Measurements from ENCODE around the gene HOXB13.

DNA sequence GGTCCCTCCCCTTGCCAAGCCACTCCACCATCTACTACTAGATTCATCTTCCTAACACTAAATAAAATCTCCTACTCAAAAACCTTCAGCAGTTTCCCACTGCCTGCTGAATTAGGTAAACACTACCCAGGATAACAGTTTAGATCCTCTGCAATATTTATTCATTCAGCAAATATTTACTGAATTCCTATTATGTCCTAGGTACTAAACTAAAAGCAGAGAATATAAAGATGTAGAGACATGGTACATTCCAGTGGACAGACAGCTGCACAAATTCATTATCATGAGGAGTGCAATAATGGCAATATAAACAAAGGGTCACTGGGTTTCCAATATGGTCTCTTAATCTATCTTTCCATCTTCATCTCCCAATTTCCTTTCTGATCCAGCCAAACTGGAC is 30.7 kb upstream of the HOXB13 start:
- no peak for TF ChIP-seq CTCF (IDR thresholded peaks at IDR 0.05)
- TF ChIP-seq POLR2A (IDR thresholded peaks at IDR 0.05): no peak
- TF ChIP-seq EP300 (IDR thresholded peaks at IDR 0.05): no peak
- TF ChIP-seq POLR2AphosphoS5 (IDR thresholded peaks at IDR 0.05): no peak

Measured in stomach (tissue), 4 donors.